ENCODE results near the gene SLC6A6.

SLC6A6 gene

DNA sequence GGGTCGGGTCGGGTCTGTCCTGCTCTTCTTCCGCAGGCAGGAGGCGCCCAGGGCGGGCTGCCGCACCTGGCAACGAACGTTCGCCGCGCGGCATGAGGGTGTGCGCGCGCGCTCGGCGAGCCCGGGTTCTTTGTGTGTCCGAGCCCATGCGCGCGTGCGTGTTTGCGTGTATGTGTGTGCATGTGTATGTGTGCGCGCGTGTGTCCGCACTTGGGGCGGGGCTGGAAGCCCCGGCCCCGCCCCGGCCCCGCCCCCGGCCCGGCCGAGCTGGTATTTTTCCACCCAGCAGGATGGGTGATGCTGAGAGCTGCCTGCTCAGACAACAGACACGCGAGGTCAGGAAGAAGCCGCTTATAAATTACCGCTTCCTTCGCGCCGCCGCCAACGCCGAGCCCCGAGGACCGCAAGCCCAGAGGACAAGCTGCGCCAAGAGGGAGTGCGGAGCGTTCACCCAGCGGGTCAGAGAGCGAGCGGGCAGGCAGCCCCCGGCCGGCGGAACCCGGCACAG is at the start of gene SLC6A6:
Gene SLC6A6, plus strand, starts transcription at position 303 of the 508 bp plus-strand sequence. CDS start 41,029 bp downstream, outside the sequence.
- DNase-seq: peak; percentile 96

DNA sequence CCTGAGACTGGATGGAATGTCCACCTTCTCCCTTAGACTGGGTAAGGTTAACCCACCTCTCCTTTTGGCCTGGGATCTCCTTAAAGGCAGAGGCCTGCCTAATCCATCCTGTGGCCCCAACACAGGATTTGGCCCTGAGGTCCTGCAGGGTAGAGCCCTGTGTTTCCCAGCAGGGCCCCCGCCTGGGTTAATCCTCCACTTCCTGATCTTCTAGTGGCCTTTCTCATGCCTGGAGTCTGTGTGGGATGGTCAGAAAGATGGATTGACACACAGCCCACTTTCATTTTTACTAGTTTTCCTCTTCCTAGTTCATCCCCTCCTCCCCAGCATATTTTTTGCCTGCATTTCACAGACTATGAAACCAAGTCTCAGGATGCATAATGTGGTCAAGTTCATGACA is 48.9 kb upstream of the SLC6A6 start:
- no peak for DNase-seq

DNA sequence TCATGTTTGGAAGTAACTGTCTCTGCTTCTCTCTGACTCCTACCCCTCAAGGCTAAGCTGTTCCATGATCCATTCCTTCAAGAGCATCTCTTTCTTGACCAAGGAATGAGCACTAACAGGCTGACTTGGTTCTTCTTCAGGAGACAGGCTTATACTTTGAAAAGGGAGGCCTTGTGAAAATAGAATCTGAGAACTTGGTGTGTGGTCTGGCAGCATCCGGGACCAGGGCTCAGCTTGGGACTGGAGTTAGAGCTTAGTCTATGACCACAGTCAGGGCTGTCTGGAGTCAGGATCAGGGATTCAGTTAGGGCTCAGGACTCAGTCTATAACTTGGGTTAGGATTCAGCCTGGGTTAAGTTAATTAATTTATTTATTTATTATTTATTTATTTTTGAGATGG is 44.9 kb upstream of the SLC6A6 start:
- no peak for DNase-seq

DNA sequence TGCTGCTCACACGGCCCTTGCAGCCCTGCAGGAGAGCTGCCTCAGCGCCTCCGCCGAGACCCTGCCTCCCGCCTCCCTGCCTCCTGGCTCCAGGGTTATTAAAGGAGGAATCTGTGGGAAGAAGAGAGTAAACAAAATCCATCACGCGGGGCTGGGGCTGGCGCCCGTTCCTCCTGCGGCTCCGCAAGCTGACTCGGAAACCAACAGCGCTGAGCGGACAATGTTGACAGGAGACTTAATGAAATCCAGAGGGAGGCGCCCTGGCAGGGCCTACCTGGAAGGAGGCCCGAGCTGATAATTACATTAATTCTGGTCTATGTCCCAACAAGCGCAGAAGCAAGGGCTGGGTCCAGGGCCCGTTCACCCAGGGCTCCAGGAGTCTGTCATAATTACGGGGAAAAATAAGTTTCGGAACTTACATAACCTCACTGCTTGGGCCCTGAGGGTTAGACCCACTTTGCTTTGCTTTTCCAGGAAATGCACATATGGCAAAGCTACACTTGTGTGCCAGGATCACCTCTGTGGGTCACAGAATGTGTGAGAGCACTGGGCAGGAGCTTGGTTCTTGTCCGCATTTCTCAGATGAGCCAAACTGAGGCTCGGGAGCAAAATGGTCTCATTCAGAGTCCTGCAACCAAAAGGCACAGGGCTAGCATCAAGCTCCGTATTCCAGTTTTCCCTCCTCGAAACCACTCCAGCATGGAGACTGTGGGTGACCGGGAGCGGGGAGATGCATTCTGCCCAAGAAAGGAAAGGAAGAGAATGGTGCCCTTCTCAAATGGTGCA is 43.8 kb upstream of the SLC6A6 start:
- no peak for DNase-seq

DNA sequence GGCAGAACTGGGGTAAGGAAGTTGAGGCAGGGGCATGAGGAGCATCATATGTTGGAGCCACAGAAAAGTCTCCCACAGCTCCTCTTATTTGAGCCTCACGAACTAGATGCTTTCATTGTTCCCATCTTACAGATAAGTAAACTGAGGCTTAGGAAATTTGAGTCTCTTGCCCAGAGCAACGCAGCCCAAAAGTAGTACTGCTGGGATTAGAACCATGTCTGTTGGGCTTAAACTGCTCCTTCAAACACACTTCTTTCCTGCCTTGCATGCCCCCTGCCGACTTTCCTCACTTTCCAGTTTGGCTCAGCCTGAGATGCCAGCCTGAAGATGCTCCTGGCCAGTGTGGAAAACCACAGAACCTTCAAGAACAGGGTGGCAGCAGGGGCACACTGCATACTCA is 43.1 kb upstream of the SLC6A6 start:
- no peak for DNase-seq

DNA sequence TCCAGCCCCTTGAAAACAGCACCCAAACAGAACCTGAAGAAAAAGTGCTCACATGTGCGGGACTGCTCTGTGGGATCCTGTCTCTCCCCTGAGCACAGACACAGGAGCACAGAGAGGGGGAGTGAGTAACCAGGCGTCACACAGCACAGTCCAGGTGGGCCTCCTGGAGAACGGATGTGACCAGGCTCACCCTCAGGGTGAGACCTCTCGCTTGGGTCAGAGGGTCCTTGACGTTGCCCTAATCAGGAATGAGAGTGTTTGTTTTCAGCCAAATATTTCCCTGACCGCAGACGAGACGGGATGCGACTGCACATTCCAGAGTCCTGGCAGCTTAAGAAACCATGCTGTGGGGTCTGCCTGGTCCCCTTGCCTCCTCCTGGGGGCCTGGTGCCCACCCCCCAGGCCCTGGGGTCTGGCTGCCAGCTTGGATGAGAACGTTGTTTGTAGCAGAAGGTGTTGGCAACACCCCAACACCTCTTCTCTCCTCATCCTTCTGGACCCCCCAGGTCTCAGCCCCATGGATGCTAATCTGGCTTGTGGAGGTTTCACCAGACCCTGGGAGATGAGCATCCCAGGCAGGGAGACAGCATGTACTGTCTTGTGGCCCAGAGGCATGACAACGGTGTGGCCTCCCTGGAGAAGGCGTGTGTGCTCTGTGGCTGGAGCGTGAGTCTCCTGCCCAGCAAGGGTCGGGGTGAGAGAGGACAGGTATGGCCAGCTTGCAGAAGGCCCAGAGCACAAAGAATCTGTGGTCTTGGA is 42.1 kb upstream of the SLC6A6 start:
- no peak for DNase-seq

DNA sequence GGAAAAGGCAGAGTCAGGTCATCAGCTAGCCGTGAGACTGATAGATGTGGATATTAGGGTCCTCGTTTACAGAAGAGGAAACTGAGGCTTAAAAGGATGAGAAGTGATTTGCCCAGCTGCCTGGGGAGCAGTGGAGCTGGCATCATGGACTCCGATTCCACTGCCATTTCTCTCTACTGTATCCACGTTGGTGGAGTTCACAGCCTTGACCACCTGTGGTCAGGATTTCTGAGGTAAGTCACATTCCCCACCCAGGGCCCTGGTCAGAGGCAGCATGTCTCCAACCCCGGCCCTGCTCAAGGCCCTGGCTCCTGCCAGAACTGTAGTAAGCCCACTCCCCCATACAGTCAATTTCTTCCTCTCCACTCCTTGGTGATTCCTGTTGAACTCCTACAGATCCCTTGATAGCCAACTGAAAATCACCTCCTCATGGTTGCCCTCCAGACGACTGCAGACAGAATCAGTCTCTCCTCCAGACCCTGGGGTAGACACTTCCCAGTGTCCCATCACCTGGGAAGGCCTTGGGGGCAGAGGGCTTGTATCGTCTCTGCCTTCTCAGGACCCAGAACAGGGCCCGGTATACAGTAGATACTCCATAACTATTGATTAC is 41.2 kb upstream of the SLC6A6 start:
- no peak for DNase-seq

DNA sequence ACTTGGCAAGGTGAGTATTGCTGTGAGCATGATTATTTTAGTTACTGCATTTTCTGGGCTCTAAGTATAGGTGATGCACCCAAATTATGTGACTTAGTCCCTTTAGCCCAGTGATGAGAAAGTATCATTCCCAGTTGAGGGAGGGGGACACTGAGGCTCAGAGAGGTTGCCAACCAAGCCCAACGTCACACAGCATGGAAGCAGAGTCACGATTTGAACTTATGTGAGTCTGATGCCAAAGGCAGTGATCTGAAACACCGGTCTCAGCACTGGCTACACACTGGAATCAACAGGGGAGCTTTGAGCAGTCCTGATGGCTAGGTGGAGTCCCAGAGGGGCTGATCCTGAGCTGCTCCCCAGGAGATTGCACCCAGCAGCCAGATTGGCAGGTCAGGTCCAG is 39.5 kb upstream of the SLC6A6 start:
- DNase-seq: no peak

DNA sequence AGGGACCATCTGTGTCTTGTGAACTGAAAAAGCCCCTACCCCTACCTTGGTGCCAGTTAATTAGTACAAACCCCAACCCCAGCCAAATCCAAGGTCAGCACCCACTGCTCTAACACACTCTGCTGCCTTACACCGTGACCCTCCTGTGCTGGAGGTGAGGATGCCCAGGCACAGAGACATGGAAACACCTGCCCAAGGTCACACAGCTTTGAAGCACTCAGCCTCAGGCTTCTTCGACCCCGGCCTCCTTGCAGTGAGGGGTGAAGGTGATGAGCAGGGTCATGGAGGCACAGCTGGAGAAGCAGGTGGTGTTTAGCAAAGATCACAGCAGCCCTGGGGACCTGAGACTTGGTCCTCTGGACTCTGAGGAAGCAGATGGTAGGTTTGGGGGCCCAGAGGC is 39.0 kb upstream of the SLC6A6 start:
- DNase-seq: no peak

DNA sequence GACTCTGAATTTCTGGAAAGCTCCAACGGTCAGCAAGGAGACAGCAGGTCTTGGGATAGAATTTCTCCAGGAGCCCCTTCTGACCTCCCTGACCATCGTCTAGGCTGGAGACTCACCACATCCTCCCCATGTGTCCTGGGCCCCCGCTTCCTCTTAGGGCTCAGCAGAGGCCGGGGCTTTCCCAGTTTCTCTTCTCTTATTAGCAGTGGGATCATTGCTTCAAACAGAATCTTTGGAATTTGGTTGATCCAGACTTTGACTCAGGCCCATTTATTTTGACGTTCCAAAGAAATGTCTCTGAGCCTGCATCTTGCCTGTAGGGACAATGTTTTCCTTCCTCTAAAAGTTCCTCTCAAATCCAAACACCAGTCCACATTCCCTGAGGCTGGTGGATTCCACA is 38.4 kb upstream of the SLC6A6 start:
- no peak for DNase-seq

DNA sequence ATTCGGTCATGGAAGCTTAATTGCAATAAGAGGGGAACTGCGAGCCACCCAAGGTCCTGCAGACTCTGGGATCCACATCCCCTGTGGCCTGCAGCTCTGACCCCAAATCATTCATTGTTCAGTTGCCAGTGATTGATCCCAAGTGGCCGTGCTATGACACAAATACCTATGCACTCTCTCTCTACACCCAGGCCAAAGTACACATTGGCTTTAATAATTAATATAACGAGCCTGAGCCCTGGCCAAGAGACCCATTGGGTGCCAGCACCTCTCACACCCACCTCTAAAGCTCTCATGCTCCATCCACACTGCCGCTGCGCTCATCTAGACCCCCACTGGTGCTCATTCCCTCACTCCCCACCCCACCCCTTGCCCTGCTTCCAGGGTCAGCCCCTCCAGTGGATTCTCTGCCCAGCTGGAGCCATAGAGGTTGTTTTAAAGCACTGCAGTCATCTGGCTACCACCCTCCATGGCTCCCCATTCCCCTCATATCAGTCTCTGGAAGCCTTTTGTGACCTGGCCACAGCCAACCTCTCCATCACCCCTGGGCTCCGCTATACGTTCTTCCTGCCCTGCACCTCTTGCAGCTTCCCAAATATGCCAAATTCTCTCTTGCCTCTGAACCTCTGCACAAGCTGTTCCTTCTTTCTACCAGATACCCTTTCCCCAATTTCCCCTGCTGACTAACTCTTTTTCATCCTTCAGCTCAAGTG is 37.7 kb upstream of the SLC6A6 start:
- DNase-seq: no peak

DNA sequence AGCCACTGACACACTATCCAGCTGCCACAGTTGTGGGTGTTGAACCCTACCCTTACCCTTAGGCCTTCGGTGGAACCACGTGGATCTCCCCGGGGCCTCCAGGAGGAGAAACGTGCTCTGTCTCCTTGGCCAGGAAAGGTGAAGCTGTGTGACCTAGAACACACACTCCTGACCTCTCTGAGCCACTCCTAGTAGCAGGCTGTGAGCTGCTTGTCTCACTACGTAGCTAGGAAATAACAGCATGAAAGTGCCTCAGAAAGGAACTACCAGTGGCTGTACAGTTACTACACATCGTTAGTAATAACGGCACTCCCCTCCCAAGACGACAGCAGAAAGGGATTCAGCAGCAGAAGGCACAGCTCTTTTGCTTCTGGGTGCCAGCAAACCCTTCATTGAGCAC is 36.2 kb upstream of the SLC6A6 start:
- no peak for DNase-seq

DNA sequence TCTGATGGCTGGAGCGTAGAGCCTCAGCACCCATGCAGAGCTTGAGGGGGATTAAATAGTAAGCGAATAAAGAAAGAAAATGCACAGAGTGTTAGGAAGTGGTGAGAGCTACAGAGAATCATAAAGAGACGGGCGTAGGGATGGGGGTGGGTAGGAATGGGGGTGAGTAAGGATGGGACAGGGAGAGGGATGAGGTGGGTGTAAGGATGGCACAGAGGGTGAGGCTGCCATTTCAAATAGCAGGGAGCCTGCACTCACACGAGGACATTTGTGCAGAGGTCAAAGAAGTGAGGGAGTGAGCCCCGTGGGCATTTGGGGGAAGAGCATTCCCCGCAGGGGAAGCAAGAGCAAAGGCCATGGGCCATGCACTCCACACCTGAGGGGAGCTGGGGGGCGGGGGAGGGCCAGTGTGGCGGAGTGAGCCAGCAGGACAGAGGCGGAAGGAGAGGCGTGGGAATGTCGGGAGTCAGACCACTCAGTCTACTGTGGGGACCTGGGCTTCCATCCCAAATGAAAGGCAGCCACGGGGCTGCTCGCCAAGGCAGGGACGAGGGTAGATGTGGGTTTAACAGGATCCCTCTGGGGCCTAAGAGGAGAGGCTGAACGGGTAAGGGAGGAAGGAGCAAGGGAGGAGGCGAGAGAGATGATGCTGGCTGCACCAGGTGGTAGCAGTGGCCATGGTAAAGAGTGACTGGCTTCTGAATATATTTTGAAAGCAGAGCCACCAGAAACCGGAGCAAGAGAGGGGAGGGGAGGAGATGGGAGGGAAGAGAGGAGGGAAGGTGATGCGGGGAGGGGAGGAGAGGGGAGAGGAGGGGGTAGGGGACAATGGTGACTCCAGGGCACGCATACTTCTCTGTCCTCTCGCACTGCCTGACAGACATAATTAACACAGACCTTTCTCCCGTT is 35.2 kb upstream of the SLC6A6 start:
- no peak for DNase-seq

DNA sequence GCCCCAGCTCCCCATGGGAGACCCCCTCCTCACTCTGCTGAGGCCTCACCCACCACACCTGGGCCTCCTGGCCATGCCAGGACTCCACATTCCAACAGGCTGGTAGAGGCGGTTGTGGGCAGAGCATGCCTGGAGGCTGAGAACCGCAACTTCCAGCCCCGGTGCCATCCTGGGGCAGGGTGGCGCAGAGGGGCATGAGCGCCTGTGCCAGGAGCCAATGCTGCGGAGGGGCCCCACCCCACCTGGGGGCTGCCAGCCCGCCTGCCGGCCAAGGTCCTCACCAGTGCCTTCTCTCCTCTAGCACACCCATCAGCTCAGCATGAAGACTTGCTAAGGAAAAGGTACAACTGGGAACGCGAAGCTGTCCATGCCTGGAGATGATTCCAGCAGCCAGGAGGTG is 34.3 kb upstream of the SLC6A6 start:
- no peak for DNase-seq

DNA sequence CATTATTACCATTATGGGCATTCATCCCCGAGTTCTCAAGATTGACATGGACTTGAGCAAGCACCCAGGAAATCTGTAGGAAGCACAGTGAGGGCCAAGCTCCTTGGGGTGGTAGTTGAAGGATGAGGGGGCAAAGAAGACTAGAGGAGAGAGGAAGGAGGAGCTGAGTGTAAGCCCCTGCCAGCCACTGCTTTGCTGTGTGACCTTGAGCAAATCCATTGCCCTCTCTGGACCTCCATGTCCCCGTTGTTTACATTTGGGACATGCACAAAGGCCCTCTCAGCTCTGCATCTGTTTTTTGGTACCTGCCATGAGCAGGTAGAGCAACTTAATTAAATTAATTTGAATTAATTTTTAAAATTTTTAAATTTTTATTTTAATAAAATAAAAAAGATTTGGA is 33.5 kb upstream of the SLC6A6 start:
- no peak for DNase-seq

DNA sequence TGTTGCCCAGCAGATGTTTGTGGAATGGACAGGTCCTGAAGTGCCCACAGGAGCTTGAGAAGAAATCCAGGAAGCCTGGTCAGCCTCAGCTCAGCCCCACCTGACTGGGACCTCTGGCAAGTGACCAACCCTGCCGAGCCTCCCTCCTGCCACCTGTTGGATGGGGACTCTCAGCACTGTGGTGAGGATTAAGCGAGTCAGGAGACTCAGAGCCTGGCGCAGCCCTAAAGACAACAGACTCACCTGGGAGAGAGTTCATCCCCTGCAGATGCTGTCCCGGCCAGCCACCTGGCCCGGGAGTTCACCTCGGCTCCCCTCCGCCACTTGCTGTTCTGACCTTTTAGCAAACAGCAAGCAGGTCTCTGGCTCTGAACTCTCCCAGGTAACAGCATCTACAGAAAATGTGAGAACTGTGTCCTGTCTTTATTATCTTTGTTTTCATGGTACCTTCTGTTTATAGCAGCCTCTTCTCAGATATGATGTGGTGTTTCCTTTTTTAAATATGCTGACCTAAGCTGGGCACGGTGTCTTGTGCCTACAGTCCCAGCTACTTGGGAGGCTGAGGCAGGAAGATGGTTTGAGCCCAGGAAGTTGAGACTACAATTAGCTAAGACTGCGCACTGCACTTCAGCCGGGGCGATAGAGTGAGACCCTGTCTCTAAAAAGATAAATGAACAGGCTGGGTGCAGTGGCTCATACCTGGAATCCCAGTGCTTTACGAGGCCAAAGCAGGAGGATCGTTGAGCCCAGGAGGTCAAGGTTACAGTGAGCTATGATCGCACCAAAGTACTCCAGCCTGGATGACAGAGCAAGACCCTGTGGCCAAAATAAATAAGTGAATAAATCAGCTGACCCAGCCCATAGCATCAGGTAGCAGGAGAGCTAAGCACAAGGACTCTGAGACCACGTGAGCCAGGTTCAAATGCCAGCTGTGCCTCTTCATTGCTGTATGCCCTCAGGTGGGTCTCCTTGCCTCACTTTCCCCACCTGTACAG is 32.4 kb upstream of the SLC6A6 start:
- peak; percentile 44 for DNase-seq

DNA sequence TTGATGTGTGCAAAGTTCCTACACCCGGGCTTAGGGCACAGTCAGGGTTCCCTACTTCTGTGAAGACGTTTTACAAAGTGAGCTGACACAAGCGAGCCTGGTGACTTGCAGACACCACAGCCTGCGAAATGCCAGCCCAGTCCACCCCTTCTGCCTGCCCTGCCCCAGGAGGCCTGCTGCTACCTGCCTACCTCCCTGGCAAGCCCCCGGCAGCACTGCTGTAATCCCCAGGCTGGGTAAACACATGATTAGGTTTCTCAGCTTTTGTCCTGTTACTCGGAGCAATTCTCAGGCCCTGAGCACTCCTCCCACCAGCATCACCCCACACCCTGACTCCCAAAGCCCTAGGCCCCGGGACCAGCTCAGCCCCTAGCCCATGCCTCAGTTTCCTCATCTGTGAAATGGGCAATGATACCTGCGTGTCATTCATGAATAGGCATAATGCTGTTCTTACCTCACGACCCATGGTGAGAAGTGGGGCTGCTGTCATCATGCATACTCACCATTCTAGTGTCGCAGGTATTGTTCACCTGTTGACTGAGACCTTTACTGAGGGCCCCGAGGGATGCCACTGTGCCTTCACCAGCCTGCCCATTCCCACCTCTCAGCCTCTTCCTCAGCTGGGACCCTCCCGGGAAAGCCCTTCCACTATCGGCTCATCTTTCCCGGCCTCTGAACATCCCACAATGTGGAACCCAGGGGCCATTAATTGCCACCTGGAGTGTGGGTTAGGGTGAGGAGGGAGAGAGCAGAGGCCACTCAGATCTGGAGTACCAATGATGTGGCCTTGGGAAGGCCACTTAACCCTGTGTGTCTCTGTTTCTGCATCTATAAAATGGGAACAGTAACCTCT is 31.5 kb upstream of the SLC6A6 start:
- DNase-seq: no peak

DNA sequence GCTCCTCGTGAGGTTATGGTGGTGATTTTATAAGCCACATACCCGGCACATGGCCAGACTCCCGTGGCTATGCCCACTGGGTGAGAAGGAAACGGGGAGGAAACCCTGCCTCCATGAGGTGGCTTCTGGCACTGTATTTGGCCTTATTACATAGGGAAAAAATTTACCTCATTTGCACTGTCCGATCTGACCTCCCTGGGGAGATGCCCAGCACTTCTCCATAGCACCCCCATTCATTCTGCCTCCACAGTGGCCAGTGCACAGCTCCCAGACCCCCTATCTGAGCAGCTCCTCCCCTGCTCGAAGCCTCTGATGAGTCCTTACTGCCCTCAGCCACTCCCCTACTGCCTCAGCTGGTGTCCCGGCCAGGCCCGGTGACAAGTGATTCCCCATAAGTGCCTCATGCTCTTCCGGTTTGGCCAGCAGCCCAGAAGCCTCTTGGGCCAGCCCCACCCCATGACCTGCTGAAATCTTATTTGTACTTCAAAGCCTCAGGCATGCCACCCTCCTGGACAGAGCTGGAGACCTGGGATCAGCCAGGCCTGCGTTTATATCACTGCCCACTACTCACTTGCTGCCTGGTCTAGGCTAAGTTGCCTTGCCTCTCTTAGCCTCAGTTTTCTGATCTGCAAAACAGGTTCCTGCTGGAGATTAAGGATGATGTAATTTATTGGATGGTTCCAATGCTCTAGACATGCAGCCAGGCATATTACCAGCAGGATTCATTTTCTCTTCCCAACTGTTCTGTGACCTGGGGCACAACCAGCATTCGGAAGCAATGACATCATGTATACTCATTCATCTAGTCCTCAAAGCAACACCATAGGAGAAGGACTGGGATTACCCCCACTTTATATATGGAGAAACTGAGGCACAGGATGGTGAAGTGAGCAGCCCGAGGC is 30.6 kb upstream of the SLC6A6 start:
- peak; percentile 77 for DNase-seq

DNA sequence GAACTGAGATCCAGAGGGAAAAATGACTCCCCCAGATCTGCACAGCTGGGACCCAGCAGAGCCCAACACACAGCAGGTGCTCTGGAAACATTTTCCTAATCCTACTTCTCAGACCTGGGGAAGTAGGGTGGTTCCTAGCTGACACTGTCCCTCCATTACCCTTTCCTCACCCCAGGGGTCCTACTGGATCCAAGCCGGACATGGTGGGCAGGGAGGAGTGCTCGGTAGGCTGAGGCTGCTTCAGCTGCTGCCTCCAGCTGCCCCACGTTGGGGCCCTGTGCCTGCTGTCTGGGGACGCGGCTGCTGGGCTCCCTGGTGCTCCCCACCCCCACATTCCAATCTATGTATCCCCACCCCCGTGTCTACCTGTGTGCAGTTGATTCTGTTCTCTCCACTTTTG is 29.8 kb upstream of the SLC6A6 start:
- DNase-seq: no peak
